PC-9 (cell line): ENCODE results near the gene TRPM7. TPM values are rescaled to one million over a fixed set of nuclear protein-coding genes. Genes with fewer than 3 reads are reported as not detected.

Experiments
- BruUV-seq: library from RNA; stranded (reverse); fragments of 400-500 nt; replicated peaks from 2 replicates; lab custom pipeline; 2021; lab: Mats Ljungman, UMichigan
- CTCF ChIA-PET: fragments of 300-600 bp; sonication (Branson Sonifier 250); formaldehyde crosslinking; loops from one replicate; lab custom pipeline; 2022; ENCODE audit warnings: antibody characterized with exemption; lab: Charles Lee
- POLR2A ChIA-PET: fragments of 300-600 bp; sonication (Branson Sonifier 250); formaldehyde crosslinking; loops from one replicate; lab custom pipeline; 2022; ENCODE audit warnings: antibody characterized with exemption; ENCODE audit not compliant: unreplicated experiment; lab: Charles Lee
- DNase-seq, 2 experiments: peaks; one replicate each; pipeline versions ENCODE4 v3.0.0 to v3.0.0-alpha.2; 2015 to 2022; ENCODE audit warnings: mixed read lengths in 1 of 2
- H2AFZ ChIP-seq: fragments of 200-600 bp; sonication (generic); 2 replicates; pipeline ENCODE4 v1.8.1; 2017; ENCODE audit warnings: antibody characterized with exemption
- H3F3A ChIP-seq: fragments of 200-600 bp; sonication (generic); 2 replicates; pipeline ENCODE4 v1.8.1; 2017; ENCODE audit warnings: antibody characterized with exemption, mild to moderate bottlenecking, low read depth; ENCODE audit not compliant: insufficient read depth
- H3K27ac ChIP-seq: fragments of 200-600 bp; sonication (generic); 2 replicates; pipeline ENCODE4 v1.6.1; 2016; ENCODE audit warnings: mixed run types
- H3K27me3 ChIP-seq: fragments of 200-600 bp; sonication (generic); 2 replicates; pipeline ENCODE4 v1.6.1; 2016; ENCODE audit warnings: low read depth, mixed run types; ENCODE audit not compliant: insufficient read depth
- H3K36me3 ChIP-seq: fragments of 200-600 bp; sonication (generic); 2 replicates; pipeline ENCODE4 v1.6.1; 2016; ENCODE audit warnings: low read depth, mixed run types
- H3K4me1 ChIP-seq: fragments of 200-600 bp; sonication (generic); replicated peaks from 2 replicates; pipeline ENCODE4 v1.6.1; 2016; ENCODE audit warnings: mixed run types; ENCODE audit not compliant: insufficient read depth
- H3K4me2 ChIP-seq: fragments of 200-600 bp; sonication (generic); 2 replicates; pipeline ENCODE4 v1.6.1; 2017; ENCODE audit warnings: mixed run types
- H3K4me3 ChIP-seq: fragments of 200-600 bp; sonication (generic); 2 replicates; pipeline ENCODE4 v1.6.1; 2016; ENCODE audit warnings: mixed run types
- H3K79me2 ChIP-seq: fragments of 200-600 bp; sonication (generic); 2 replicates; pipeline ENCODE4 v1.6.1; 2017; ENCODE audit warnings: low read depth, mixed run types
- H3K9me2 ChIP-seq: fragments of 200-600 bp; sonication (generic); 2 replicates; pipeline ENCODE4 v1.8.1; 2017; ENCODE audit warnings: mild to moderate bottlenecking; ENCODE audit not compliant: insufficient read depth
- H3K9me3 ChIP-seq: fragments of 200-600 bp; sonication (generic); 2 replicates; pipeline ENCODE4 v1.8.1; 2016; ENCODE audit warnings: low read depth; ENCODE audit not compliant: insufficient read depth
- H4K20me1 ChIP-seq: fragments of 200-600 bp; sonication (generic); 2 replicates; pipeline ENCODE4 v1.8.1; 2017; ENCODE audit not compliant: insufficient read depth
- CTCF ChIP-seq: fragments of 200-600 bp; sonication (generic); conservative IDR thresholded peaks from 2 replicates; pipeline ENCODE4 v1.6.1; 2017; ENCODE audit warnings: mixed run types, antibody characterized with exemption, mild to moderate bottlenecking, moderate library complexity
- EZH2 ChIP-seq: fragments of 200-600 bp; sonication (generic); IDR thresholded peaks from 2 replicates; pipeline ENCODE4 v1.8.0; 2017; ENCODE audit warnings: antibody characterized with exemption, low read depth
- intact Hi-C: fragments of 100-400 bp; cut with micrococcal nuclease; formaldehyde crosslinking; loops from one replicate; pipeline ENCODE4 v1.10.0; 2022; ENCODE audit not compliant: unreplicated experiment
- total RNA-seq: library from RNA; stranded (reverse); gene quantifications from 2 replicates; pipeline ENCODE4 v1.2.3, GENCODE V29; 2021

The TRPM7 gene
- total RNA-seq, 1 experiment from 2014 or later: 40.3 TPM

- Histone ChIP-seq H3K4me1 (no peaks in the 10 kb centered on the region), H3K27me3 (no peaks in the 10 kb centered on the region), H3K9me3 (no peaks in the 10 kb centered on the region), H3K4me2 (no peak overlapping the region), H3K9me2 (no peaks in the 10 kb centered on the region), H4K20me1 (no peaks in the 10 kb centered on the region), H3F3A (no peaks in the 10 kb centered on the region), H3K4me3 (no peak overlapping the region), H3K79me2 (no peaks in the 10 kb centered on the region), H3K27ac (no peak overlapping the region), H3K36me3 (no peaks in the 10 kb centered on the region), H2AFZ (no peak overlapping the region)
- TF ChIP-seq CTCF: no peak
- TF ChIP-seq EZH2: no peak
- POLR2A ChIA-PET: interaction anchor here (0.7 kb wide), 1 partner anchor 105 kb away, joined by 9 read pairs; no protein-coding TSS in a partner anchor
- intact Hi-C loops: no loop called here
- BruUV-seq: no TSS peak
- CTCF ChIA-PET: no interaction called here
- DNase-seq: no peak
Measured at GRCh38 chr15:50562735-50563640, 123.6 kb downstream of the TRPM7 start.

DNA sequence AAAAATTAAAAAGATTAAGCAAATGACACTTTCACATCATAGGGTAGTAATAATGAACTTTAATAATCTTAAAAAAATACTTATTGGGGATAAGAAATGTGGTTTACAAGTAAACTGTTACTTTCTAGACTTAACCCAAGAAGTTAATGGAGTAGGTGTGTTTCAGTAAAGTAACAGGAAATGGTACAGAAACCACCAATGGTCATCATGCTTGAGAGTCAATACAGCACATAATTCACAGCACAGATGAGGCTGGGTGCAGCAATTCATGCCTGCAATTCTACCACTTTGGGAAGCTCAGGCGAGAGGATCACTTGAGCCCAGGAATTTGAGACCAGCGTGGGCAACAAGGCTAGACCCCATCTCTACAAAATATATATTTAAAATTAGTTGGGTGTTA is 128.6 kb downstream of the TRPM7 start:
- Histone ChIP-seq H3F3A (no peaks in the 10 kb centered on the region), H3K79me2 (no peaks in the 10 kb centered on the region), H3K36me3 (no peaks in the 10 kb centered on the region), H3K4me1 (no peaks in the 10 kb centered on the region), H3K9me2 (no peaks in the 10 kb centered on the region), H3K4me3 (no peak overlapping the region), H4K20me1 (no peaks in the 10 kb centered on the region), H2AFZ (no peak overlapping the region), H3K9me3 (no peaks in the 10 kb centered on the region), H3K27me3 (no peaks in the 10 kb centered on the region), H3K4me2 (no peak overlapping the region), H3K27ac (no peak overlapping the region)
- intact Hi-C loops: no loop called here
- ChIA-PET CTCF (no interaction called here), POLR2A (no interaction called here)
- BruUV-seq: no TSS peak
- DNase-seq: no peak
- no peak for TF ChIP-seq CTCF
- no peak for TF ChIP-seq EZH2

GRCh38 chr15:50556642-50557371 is 129.8 kb downstream of the TRPM7 start:
- H3K4me3 ChIP-seq: no peak overlapping the region
- H3K79me2 ChIP-seq: no peaks in the 10 kb centered on the region
- no peaks in the 10 kb centered on the region for H3K4me1 ChIP-seq
- H3K9me2 ChIP-seq: no peaks in the 10 kb centered on the region
- H4K20me1 ChIP-seq: no peaks in the 10 kb centered on the region
- ChIA-PET CTCF (no interaction called here), POLR2A (no interaction called here)
- no peak overlapping the region for H3K4me2 ChIP-seq
- H3K9me3 ChIP-seq: no peaks in the 10 kb centered on the region
- H3K27ac ChIP-seq: no peak overlapping the region
- no peak overlapping the region for H2AFZ ChIP-seq
- BruUV-seq: no TSS peak
- no peaks in the 10 kb centered on the region for H3K36me3 ChIP-seq
- TF ChIP-seq CTCF: no peak
- no peak for TF ChIP-seq EZH2
- DNase-seq: no peak
- intact Hi-C loops: no loop called here
- H3K27me3 ChIP-seq: no peaks in the 10 kb centered on the region
- H3F3A ChIP-seq: no peaks in the 10 kb centered on the region
